GM21381 (cell line): ENCODE results near the gene AMELY.
"Not testable (repeated sequence)": the region's sequence is repeated elsewhere in the genome, so short reads cannot be mapped to it uniquely, and the experiment has no call there.

Source experiments
- ATAC-seq: cut with Tn5 transposase; IDR thresholded peaks from one replicate; pipeline ENCODE4 v1.9.1; 2021; ENCODE audit warnings: mild to moderate bottlenecking, moderate library complexity; ENCODE audit not compliant: unreplicated experiment

AMELY gene

GRCh38 chrY:6911253-6911881 is at the start of gene AMELY:
TSS of gene AMELY (minus strand) at chrY:6911752. CDS start at chrY:6872608, 39,144 bp downstream.
- no peak for ATAC-seq

GRCh38 chrY:6949947-6950346 is 38.4 kb upstream of the AMELY start:
- no peak for ATAC-seq

- ATAC-seq = no peak
Measured at GRCh38 chrY:6948378-6948777, 36.8 kb upstream of the AMELY start.

GRCh38 chrY:6947695-6948094 is 36.1 kb upstream of the AMELY start:
- ATAC-seq = no peak

- no peak for ATAC-seq
Measured at GRCh38 chrY:6935497-6935896, 23.9 kb upstream of the AMELY start.

GRCh38 chrY:6931779-6932396 is 20.3 kb upstream of the AMELY start:
- ATAC-seq = no peak

GRCh38 chrY:6929237-6929636 is 17.7 kb upstream of the AMELY start:
- no peak for ATAC-seq

- no peak for ATAC-seq
Measured at GRCh38 chrY:6928265-6928664, 16.7 kb upstream of the AMELY start.

GRCh38 chrY:6921061-6921460 is 9.5 kb upstream of the AMELY start:
- no peak for ATAC-seq

- ATAC-seq = no peak
Measured at GRCh38 chrY:6913362-6913761, 1.8 kb upstream of the AMELY start.

GRCh38 chrY:6910372-6911252 is 940 bp downstream of the AMELY start, which contains the start of gene TBL1Y:
TSS of gene TBL1Y (plus strand) at chrY:6910697. CDS start at chrY:7025085, 114,388 bp downstream.
- ATAC-seq = no peak

- no peak for ATAC-seq
Measured at GRCh38 chrY:6909856-6910255, 1.7 kb downstream of the AMELY start.

- no peak for ATAC-seq
Measured at GRCh38 chrY:6909118-6909521, 2.4 kb downstream of the AMELY start.

- ATAC-seq = not testable (repeated sequence)
Measured at GRCh38 chrY:6908021-6908420, 3.5 kb downstream of the AMELY start.

GRCh38 chrY:6907591-6907990 is 4.0 kb downstream of the AMELY start:
- no peak for ATAC-seq

GRCh38 chrY:6902116-6902515 is 9.4 kb downstream of the AMELY start:
- ATAC-seq = not testable (repeated sequence)

GRCh38 chrY:6895236-6895635 is 16.3 kb downstream of the AMELY start:
- ATAC-seq = no peak

- no peak for ATAC-seq
Measured at GRCh38 chrY:6894496-6894895, 17.1 kb downstream of the AMELY start.

GRCh38 chrY:6849384-6849783 is 62.2 kb downstream of the AMELY start:
- ATAC-seq = no peak

GRCh38 chrY:6842650-6843049 is 68.9 kb downstream of the AMELY start:
- not testable (repeated sequence) for ATAC-seq
